Measurements from ENCODE around the gene RGS13.

RGS13 gene

DNA sequence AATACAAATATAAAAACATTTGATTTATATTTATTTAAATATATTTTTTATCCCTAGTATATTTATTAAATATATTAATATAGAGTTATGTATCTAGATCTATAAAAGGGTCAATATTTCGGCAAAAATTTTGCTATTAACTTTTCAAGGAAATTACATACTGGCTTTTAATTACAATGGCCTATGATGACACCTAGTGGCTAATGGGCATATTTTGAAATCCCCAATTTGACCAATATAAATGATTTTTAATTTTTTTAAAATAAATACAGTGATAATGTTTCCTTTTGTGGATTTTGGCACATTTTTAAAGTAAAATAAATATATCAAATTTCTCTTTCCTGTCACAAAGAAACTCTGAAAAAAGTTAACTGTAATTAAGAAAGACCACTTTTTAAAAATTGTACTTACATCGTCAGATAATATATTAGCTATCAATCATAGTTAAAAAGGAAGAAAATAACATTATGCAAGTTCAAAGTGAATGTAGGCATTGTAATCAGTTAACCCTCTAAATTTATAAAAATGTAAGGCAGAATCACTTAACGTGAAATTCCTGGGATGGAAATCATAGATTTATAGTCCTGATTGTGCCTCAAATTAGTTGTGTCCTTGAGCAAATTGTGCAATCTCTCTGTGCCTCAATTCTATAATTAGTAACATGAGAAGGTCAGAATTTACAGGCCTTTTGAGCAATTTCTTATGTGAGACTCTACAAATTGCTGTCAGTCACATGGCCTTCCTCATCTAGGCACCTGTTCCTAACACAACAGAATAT lies 25.6 kb upstream of the RGS13 start:
- H3K36me3 ChIP-seq: no peaks in the 10 kb centered on the region
- no peaks in the 10 kb centered on the region for H3K9me3 ChIP-seq
- TF ChIP-seq, protein P1, sequence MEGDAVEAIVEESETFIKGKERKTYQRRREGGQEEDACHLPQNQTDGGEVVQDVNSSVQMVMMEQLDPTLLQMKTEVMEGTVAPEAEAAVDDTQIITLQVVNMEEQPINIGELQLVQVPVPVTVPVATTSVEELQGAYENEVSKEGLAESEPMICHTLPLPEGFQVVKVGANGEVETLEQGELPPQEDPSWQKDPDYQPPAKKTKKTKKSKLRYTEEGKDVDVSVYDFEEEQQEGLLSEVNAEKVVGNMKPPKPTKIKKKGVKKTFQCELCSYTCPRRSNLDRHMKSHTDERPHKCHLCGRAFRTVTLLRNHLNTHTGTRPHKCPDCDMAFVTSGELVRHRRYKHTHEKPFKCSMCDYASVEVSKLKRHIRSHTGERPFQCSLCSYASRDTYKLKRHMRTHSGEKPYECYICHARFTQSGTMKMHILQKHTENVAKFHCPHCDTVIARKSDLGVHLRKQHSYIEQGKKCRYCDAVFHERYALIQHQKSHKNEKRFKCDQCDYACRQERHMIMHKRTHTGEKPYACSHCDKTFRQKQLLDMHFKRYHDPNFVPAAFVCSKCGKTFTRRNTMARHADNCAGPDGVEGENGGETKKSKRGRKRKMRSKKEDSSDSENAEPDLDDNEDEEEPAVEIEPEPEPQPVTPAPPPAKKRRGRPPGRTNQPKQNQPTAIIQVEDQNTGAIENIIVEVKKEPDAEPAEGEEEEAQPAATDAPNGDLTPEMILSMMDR (IDR thresholded peaks at IDR 0.05; ENCODE audit: low read depth, low read length): peak; percentile 49
- no peak for DNase-seq
- H3K4me1 ChIP-seq: no peaks in the 10 kb centered on the region; the same call in 1 of the 2 replicates
- H3K4me3 ChIP-seq (ENCODE audit: low read depth, low read length): no peak overlapping the region
- H3K27me3 ChIP-seq: no peaks in the 10 kb centered on the region

DNA sequence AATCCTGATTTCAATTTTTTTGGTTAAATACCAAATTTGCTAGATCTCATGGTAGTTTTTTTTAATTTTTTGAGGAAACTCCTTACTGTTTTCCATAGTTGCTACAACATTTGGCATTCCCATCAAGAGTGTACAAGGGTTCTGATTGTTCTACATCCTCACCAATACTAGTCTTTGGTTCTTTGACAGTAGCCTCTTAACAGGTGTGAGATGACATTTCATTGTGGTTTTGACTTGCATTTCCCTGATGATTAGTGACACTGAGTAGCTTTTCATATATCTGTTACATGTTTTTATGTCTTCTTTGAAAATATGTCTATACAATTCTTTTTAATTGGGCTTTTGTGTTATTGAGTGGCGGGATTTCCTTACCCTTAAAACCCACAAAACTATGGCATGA lies 20.9 kb upstream of the RGS13 start:
- Histone ChIP-seq H3K27me3 (no peaks in the 10 kb centered on the region), H3K4me1 (peaks cover 3% of the 10 kb centered on the region), H3K9me3 (no peaks in the 10 kb centered on the region), H3K4me3 (ENCODE audit: low read depth, low read length) (no peak overlapping the region), H3K36me3 (no peaks in the 10 kb centered on the region)
- TF ChIP-seq, protein P1 (IDR thresholded peaks at IDR 0.05; ENCODE audit: low read depth, low read length): no peak
- no peak for DNase-seq

DNA sequence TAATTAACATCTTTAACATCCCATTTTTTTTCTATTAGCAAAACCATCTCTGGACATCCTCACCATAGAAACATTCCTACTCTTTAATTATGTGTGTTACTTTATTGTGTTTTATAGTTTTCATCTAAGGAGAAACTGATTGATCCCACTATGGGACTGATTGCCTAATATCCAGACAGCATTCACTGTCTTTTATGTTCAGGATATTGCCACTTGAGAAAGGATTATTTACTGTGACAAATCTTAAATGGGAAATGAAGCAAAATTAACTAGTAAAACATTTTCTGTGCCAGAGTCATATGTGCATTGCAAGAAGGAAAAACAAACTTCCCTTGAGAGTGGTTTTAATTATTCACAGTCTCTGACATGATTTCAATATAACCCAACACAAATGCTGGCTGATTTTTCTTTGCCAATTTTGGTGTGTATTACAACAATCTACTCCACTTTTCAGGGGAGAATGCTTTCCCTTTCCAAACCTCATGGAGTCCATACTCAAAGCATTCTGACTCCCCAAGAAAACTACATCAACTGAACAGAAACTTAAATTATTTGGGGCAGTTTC lies 15.8 kb upstream of the RGS13 start:
- Histone ChIP-seq H3K9me3 (no peaks in the 10 kb centered on the region), H3K4me3 (ENCODE audit: low read depth, low read length) (no peak overlapping the region), H3K4me1 (peaks cover 3% of the 10 kb centered on the region; the same call in 1 of the 2 replicates), H3K36me3 (no peaks in the 10 kb centered on the region), H3K27me3 (no peaks in the 10 kb centered on the region)
- DNase-seq: no peak
- TF ChIP-seq, protein P1 (IDR thresholded peaks at IDR 0.05; ENCODE audit: low read depth, low read length): no peak

DNA sequence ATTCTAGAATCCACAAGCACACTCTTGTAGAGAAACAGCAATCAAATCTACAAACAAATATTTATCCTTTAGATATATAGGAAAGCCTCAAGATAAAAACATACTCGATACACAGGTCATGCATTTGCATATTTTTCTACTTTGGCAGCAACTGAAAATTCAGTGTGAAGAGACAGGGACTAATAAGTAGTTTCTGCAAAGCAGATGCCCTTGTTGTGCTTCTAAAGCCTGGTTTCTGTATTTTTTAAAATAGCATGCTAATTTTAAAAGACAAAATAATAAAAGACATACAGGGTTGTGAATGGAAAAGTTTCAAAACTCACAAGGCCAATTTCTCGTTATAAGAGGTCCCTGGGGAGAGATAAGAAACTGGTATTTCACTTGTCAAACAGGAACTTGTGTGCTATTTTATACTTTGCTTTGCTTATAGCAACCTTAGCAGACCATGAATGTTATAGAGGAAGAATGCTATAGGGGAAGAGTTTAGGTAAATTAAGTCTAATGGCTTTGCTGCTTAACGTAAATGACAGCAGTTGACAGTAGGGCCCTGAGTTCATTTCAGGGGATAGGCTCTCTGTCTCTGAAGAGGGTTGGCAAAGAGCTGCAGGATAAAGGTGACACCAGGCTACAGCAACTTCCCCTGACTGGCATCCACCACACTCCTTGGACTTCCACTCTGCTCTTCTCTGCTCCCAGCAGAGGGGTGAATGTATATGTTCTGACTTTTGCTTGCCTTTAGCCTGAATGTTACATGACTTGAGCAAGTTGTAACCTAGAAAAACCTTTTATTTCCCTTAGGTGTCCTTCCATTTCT lies 9.4 kb upstream of the RGS13 start:
- Histone ChIP-seq H3K27me3 (no peaks in the 10 kb centered on the region), H3K4me1 (peaks cover 34% of the 10 kb centered on the region), H3K9me3 (no peaks in the 10 kb centered on the region), H3K36me3 (no peaks in the 10 kb centered on the region), H3K4me3 (ENCODE audit: low read depth, low read length) (no peak overlapping the region)
- TF ChIP-seq, protein P1 (IDR thresholded peaks at IDR 0.05; ENCODE audit: low read depth, low read length): no peak
- DNase-seq: no peak

DNA sequence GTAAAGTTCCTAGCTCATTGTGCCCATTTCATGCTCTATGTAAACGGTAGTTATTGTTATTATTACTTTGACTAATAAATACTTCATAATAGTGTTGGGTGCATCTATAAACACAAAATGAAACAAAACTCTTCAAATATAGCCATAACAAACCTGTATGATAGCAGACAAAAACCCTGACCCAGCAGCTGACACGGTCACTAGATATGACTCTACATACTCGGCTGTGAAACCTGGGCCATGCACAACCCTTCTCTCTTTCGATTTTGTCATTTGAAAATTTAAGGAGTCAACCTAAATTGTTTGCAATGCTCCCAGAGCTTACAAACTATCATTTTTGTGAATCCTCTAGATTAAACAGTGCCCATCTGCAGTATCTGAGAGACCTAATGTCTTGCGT lies 8.0 kb upstream of the RGS13 start:
- TF ChIP-seq, protein P1 (IDR thresholded peaks at IDR 0.05; ENCODE audit: low read depth, low read length): no peak
- Histone ChIP-seq H3K4me1 (peaks cover 37% of the 10 kb centered on the region), H3K36me3 (no peaks in the 10 kb centered on the region), H3K9me3 (no peaks in the 10 kb centered on the region), H3K4me3 (ENCODE audit: low read depth, low read length) (peak overlapping the region; percentile 30), H3K27me3 (no peaks in the 10 kb centered on the region)
- DNase-seq: no peak

All from BE2C (cell line).